ENCODE results near the gene STUM. TPM values are rescaled to one million over a fixed set of nuclear protein-coding genes. Genes with fewer than 3 reads are reported as not detected.

The STUM gene
- total RNA-seq, 1 donor from 2014 or later = 0.09 TPM

GRCh38 chr1:226577401-226578180, 29.0 kb downstream of the STUM start:
- Mint-ChIP-seq H3K4me1 (peaks cover 11% of the 10 kb centered on the region), H3K4me3 (no peak overlapping the region), H3K27me3 (ENCODE audit: low read depth) (peaks cover 6% of the 10 kb centered on the region), H3K27ac (no peak overlapping the region), H3K36me3 (no peaks in the 10 kb centered on the region), H3K9me3 (no peaks in the 10 kb centered on the region)
- no peak for DNase-seq (ENCODE audit: low spot score in 2 of 2, unreplicated experiment in 2 of 2)
- TF ChIP-seq CTCF (IDR thresholded peaks at IDR 0.05; ENCODE audit: unreplicated experiment) = no peak

GRCh38 chr1:226578946-226579578, 30.5 kb downstream of the STUM start:
- H3K4me3 Mint-ChIP-seq = no peak overlapping the region
- no peaks in the 10 kb centered on the region for H3K9me3 Mint-ChIP-seq
- H3K27me3 Mint-ChIP-seq (ENCODE audit: low read depth) = peaks cover 6% of the 10 kb centered on the region
- peaks cover 11% of the 10 kb centered on the region for H3K4me1 Mint-ChIP-seq
- H3K27ac Mint-ChIP-seq = no peak overlapping the region
- TF ChIP-seq CTCF (IDR thresholded peaks at IDR 0.05; ENCODE audit: unreplicated experiment) = no peak
- no peaks in the 10 kb centered on the region for H3K36me3 Mint-ChIP-seq
- no peak for DNase-seq (ENCODE audit: low spot score in 2 of 2, unreplicated experiment in 2 of 2)

DNA sequence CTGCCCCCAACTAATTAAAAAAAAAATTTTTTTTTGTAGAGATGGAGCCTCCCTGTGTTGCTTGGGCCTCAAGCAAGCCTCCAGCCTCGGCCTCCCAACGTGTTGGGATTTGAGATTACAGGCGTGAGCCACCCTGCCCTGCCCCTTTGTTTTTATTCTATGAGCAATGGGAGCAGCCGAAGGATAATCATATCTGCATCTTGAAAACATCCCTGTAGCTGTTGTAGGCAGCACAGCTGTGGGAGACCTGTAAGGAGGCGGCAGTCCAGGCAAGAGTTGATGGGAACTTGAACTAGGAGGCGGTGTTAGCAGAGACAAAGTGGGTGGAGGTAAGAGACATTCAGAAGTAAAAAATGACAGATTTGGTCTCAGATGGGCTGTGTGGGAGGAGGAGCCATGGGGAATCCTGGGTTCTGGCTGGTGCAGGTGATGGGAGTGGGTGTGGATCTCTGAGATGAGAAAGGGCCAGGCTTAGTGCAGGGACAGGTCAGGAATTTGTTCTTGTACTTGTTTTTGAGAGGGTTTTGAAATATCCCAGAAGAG, 31.3 kb downstream of the STUM start:
- Mint-ChIP-seq H3K36me3 (no peaks in the 10 kb centered on the region), H3K4me1 (peaks cover 11% of the 10 kb centered on the region), H3K27ac (no peak overlapping the region), H3K4me3 (no peak overlapping the region), H3K9me3 (no peaks in the 10 kb centered on the region), H3K27me3 (ENCODE audit: low read depth) (peaks cover 6% of the 10 kb centered on the region)
- DNase-seq (ENCODE audit: low spot score in 2 of 2, unreplicated experiment in 2 of 2) = no peak
- TF ChIP-seq CTCF (IDR thresholded peaks at IDR 0.05; ENCODE audit: unreplicated experiment) = no peak

DNA sequence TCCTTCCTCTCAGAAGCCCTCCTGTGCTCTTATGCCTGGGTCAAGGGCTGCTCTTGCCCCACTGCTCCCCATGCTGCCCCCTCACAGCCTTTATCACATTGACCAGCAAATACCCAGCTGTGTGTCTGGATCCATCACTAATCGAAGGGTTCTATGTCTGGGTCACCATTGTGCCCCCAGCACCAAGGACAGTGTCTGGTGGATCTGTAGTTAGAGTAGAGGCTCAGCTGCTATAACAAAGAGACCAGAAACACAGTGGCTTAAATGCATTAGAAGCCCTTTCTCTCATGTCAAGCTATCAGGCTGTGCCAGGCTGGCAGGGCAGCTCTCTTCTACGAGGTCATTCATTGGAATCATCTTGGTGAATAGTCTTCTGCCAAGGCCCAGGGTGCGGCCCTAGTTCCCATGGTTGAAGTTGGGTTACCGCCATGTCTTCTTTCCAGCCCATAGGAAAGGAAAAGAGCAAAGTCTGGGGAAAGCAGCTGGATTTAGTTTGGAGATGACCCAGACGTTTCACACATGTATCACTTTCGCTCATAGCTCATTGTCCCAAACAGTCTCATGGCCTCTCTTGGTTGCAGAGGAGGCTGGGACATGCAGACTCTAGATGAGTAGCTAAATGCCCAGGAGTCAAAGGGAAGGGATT, 32.2 kb downstream of the STUM start:
- Mint-ChIP-seq H3K4me1 (peaks cover 3% of the 10 kb centered on the region), H3K36me3 (no peaks in the 10 kb centered on the region), H3K27ac (no peak overlapping the region), H3K27me3 (ENCODE audit: low read depth) (peaks cover 6% of the 10 kb centered on the region), H3K4me3 (no peak overlapping the region), H3K9me3 (no peaks in the 10 kb centered on the region)
- no peak for TF ChIP-seq CTCF (IDR thresholded peaks at IDR 0.05; ENCODE audit: unreplicated experiment)
- DNase-seq (ENCODE audit: low spot score in 2 of 2, unreplicated experiment in 2 of 2) = no peak

- H3K27me3 Mint-ChIP-seq (ENCODE audit: low read depth) = peaks cover 6% of the 10 kb centered on the region
- H3K27ac Mint-ChIP-seq = no peak overlapping the region
- H3K4me3 Mint-ChIP-seq = no peak overlapping the region
- H3K36me3 Mint-ChIP-seq = no peaks in the 10 kb centered on the region
- no peaks in the 10 kb centered on the region for H3K9me3 Mint-ChIP-seq
- TF ChIP-seq CTCF (IDR thresholded peaks at IDR 0.05; ENCODE audit: unreplicated experiment) = no peak
- DNase-seq (ENCODE audit: low spot score in 2 of 2, unreplicated experiment in 2 of 2) = no peak
- H3K4me1 Mint-ChIP-seq = no peaks in the 10 kb centered on the region
Observed at GRCh38 chr1:226581650-226582330, 33.2 kb downstream of the STUM start.
